Tibial nerve (tissue), 4 donors: ENCODE data around the gene OFD1. TPM values are rescaled to one million over a fixed set of nuclear protein-coding genes. Genes with fewer than 3 reads are reported as not detected.
A peak's percentile ranks its signal among the peaks of the same experiment; 100 is the strongest.

Source experiments
- DNase-seq, 2 donors: peaks; one replicate each; pipeline ENCODE4 v3.0.0-alpha.2; 2019; ENCODE audit warnings: low spot score in 2 of 2
- H3K27ac ChIP-seq, 4 donors: fragments of 200-600 bp; sonication (generic) in 3 of 4; one replicate each; pipeline ENCODE4 v1.5.1; 2017 to 2019; ENCODE audit warnings: mild to moderate bottlenecking in 1 of 4
- H3K27me3 ChIP-seq, 2 donors: fragments of 200-600 bp; sonication (generic) in 1 of 2; one replicate each; pipeline versions ENCODE4 v1.5.1 to v1.6.0; 2017 to 2019
- H3K36me3 ChIP-seq, 3 donors: fragments of 200-600 bp; sonication (generic); one replicate each; pipeline ENCODE4 v1.5.1; 2018 to 2019
- H3K4me1 ChIP-seq, 4 donors: fragments of 200-600 bp; sonication (generic) in 3 of 4; one replicate each; pipeline ENCODE4 v1.5.1; 2017 to 2019
- H3K4me3 ChIP-seq, 4 donors: fragments of 200-600 bp; sonication (generic) in 3 of 4; one replicate each; pipeline ENCODE4 v1.5.1; 2017 to 2019; ENCODE audit warnings: mild to moderate bottlenecking in 1 of 4, moderate library complexity in 1 of 4
- H3K9me3 ChIP-seq, 4 donors: fragments of 200-600 bp; sonication (generic) in 3 of 4; one replicate each; pipeline ENCODE4 v1.5.1; 2017 to 2019
- CTCF ChIP-seq, 5 experiments: fragments of 200-600 bp in 3 of 5; fragments of 450-650 bp in 2 of 5; sonication (generic) in 3 of 5; IDR thresholded peaks; one replicate each; pipeline ENCODE4 v1.5.1; 2016 to 2019; ENCODE audit warnings: antibody characterized with exemption in 5 of 5, mild to moderate bottlenecking in 3 of 5, moderate library complexity in 2 of 5
- EP300 ChIP-seq, 2 donors: sonication (generic); formaldehyde crosslinking; IDR thresholded peaks; one replicate each; pipeline ENCODE4 v1.6.1; 2017; ENCODE audit warnings: antibody characterized with exemption in 2 of 2, mild to moderate bottlenecking in 1 of 2
- POLR2A ChIP-seq, 2 donors: fragments of 450-650 bp; IDR thresholded peaks; one replicate each; pipeline ENCODE4 v1.6.1; 2017; ENCODE audit warnings: antibody characterized with exemption in 2 of 2, mild to moderate bottlenecking in 2 of 2, moderate library complexity in 2 of 2
- WGBS, 2 donors: methylation state at CpG; one replicate each; pipeline ENCODE4 v1.1.5; 2018; 5-methylcytosine and 5-hydroxymethylcytosine counted together
- total RNA-seq, 4 donors: library from RNA; depleted of rRNA; stranded (reverse); fragments of >200 nt; gene quantifications; one replicate each; pipeline ENCODE4 v1.1.0, GENCODE V29; 2016

The OFD1 gene
- total RNA-seq, 4 donors from 2014 or later = 14.7 to 38.1 (median 31.3) TPM

GRCh38 chrX:13741695-13742094 is 7.1 kb downstream of the OFD1 start:
- no peak for TF ChIP-seq POLR2A (IDR thresholded peaks at IDR 0.05)
- TF ChIP-seq CTCF (IDR thresholded peaks at IDR 0.05) = no peak
- no peak for TF ChIP-seq EP300 (IDR thresholded peaks at IDR 0.05)
- 81 to 85% methylated on average over 6 of the region's 6 CpGs for WGBS, 2 donors
- DNase-seq = no peak

GRCh38 chrX:13742397-13743176 is 8.0 kb downstream of the OFD1 start:
- Histone ChIP-seq H3K27ac (no peak overlapping the region), H3K4me1 (no peaks in the 10 kb centered on the region), H3K4me3 (no peak overlapping the region), H3K27me3 (no peaks in the 10 kb centered on the region), H3K36me3 (peaks cover 0 to 5% (median 0%) of the 10 kb centered on the region in 3 donors), H3K9me3 (no peaks in the 10 kb centered on the region)
- DNase-seq = no peak
- no peak for TF ChIP-seq EP300 (IDR thresholded peaks at IDR 0.05)
- no peak for TF ChIP-seq POLR2A (IDR thresholded peaks at IDR 0.05)
- no peak for TF ChIP-seq CTCF (IDR thresholded peaks at IDR 0.05)
- WGBS, 2 donors = 82 to 86% methylated on average over 7 to 13 of the region's 13 CpGs

More at GRCh38 chrX:13741695-13742094, 7.1 kb downstream of the OFD1 start:
- no peaks in the 10 kb centered on the region for H3K27me3 ChIP-seq
- no peak overlapping the region for H3K4me3 ChIP-seq
- peaks cover 0 to 5% (median 0%) of the 10 kb centered on the region in 3 donors for H3K36me3 ChIP-seq
- H3K9me3 ChIP-seq = no peaks in the 10 kb centered on the region
- H3K27ac ChIP-seq = no peak overlapping the region
- H3K4me1 ChIP-seq = no peaks in the 10 kb centered on the region

GRCh38 chrX:13747836-13748235 is 13.3 kb downstream of the OFD1 start:
- DNase-seq = peak in 1 of 2 donors; percentile 65
- no peaks in the 10 kb centered on the region for H3K27me3 ChIP-seq
- no peak overlapping the region for H3K27ac ChIP-seq
- TF ChIP-seq EP300 (IDR thresholded peaks at IDR 0.05) = no peak
- TF ChIP-seq POLR2A (IDR thresholded peaks at IDR 0.05) = no peak
- TF ChIP-seq CTCF (IDR thresholded peaks at IDR 0.05) = peak in 2 of 5 experiments; percentile 31 to 35
- H3K9me3 ChIP-seq = no peaks in the 10 kb centered on the region
- 21 to 51% methylated on average over 2 of the region's 2 CpGs for WGBS, 2 donors
- H3K4me1 ChIP-seq = no peaks in the 10 kb centered on the region
- H3K36me3 ChIP-seq = peaks cover 0 to 5% (median 0%) of the 10 kb centered on the region in 3 donors
- no peak overlapping the region for H3K4me3 ChIP-seq

GRCh38 chrX:13748486-13748885 is 13.9 kb downstream of the OFD1 start:
- no peak overlapping the region for H3K27ac ChIP-seq
- H3K4me1 ChIP-seq = no peaks in the 10 kb centered on the region
- no peak for DNase-seq
- H3K27me3 ChIP-seq = no peaks in the 10 kb centered on the region
- H3K4me3 ChIP-seq = no peak overlapping the region
- H3K9me3 ChIP-seq = no peaks in the 10 kb centered on the region
- TF ChIP-seq POLR2A (IDR thresholded peaks at IDR 0.05) = no peak
- TF ChIP-seq EP300 (IDR thresholded peaks at IDR 0.05) = no peak
- TF ChIP-seq CTCF (IDR thresholded peaks at IDR 0.05) = no peak
- 82 to 98% methylated on average over 2 to 3 of the region's 3 CpGs for WGBS, 2 donors
- H3K36me3 ChIP-seq = peaks cover 0 to 5% (median 0%) of the 10 kb centered on the region in 3 donors

- Histone ChIP-seq H3K36me3 (peaks cover 0 to 5% (median 0%) of the 10 kb centered on the region in 3 donors), H3K27ac (peak overlapping the region in 1 of 4 donors; percentile 11), H3K4me1 (no peaks in the 10 kb centered on the region), H3K27me3 (no peaks in the 10 kb centered on the region), H3K4me3 (no peak overlapping the region), H3K9me3 (no peaks in the 10 kb centered on the region)
- DNase-seq = no peak
- TF ChIP-seq POLR2A (IDR thresholded peaks at IDR 0.05) = no peak
- TF ChIP-seq CTCF (IDR thresholded peaks at IDR 0.05) = peak; percentile 31 to 53 (median 43)
Measured at GRCh38 chrX:13750204-13750603, 15.7 kb downstream of the OFD1 start.
